Stomach (tissue), 9 donors: Measurements from ENCODE around the gene SCAI. TPM values are rescaled to one million over a fixed set of nuclear protein-coding genes. Genes with fewer than 3 reads are reported as not detected.
"Not testable (repeated sequence)": the region's sequence is repeated elsewhere in the genome, so short reads cannot be mapped to it uniquely, and the experiment has no call there.

Source experiments
- DNase-seq, 2 donors: peaks; one replicate each; pipeline versions ENCODE4 v3.0.0 to v3.0.0-alpha.2; 2013 to 2019
- H3K27ac ChIP-seq, 5 donors: fragments of 200-600 bp in 4 of 5; sonication (generic) in 4 of 5; one replicate each; pipeline ENCODE4 v1.5.1; 2013 to 2019; ENCODE audit warnings: mild to moderate bottlenecking in 1 of 5, moderate library complexity in 1 of 5
- H3K27me3 ChIP-seq, 3 donors: fragments of 200-600 bp; sonication (generic); one replicate each; pipeline ENCODE4 v1.5.1; 2017 to 2019; ENCODE audit warnings: mixed run types in 1 of 3
- H3K36me3 ChIP-seq, 4 donors: fragments of 200-600 bp; sonication (generic); 1 replicate in 3 of 4; 2 replicates in 1 of 4; pipeline ENCODE4 v1.5.1; 2016 to 2019
- H3K4me1 ChIP-seq, 4 donors: fragments of 200-600 bp; sonication (generic); one replicate each; pipeline ENCODE4 v1.5.1; 2016 to 2019
- H3K4me3 ChIP-seq, 4 donors: fragments of 200-600 bp; sonication (generic) in 3 of 4; one replicate each; pipeline ENCODE4 v1.5.1; 2016 to 2019; ENCODE audit warnings: mild to moderate bottlenecking in 1 of 4
- H3K9me3 ChIP-seq, 4 donors: fragments of 200-600 bp; sonication (generic); one replicate each; pipeline ENCODE4 v1.5.1; 2016 to 2019
- CTCF ChIP-seq, 7 experiments: fragments of 450-650 bp in 4 of 7; fragments of 200-600 bp in 3 of 7; sonication (generic) in 3 of 7; IDR thresholded peaks; one replicate each; pipeline ENCODE4 v1.5.1; 2016 to 2019; ENCODE audit warnings: antibody characterized with exemption in 7 of 7, control low read depth in 2 of 7, mild to moderate bottlenecking in 1 of 7
- EP300 ChIP-seq: sonication (generic); formaldehyde crosslinking; IDR thresholded peaks from one replicate; pipeline ENCODE4 v1.6.1; 2017; ENCODE audit warnings: antibody characterized with exemption
- POLR2A ChIP-seq, 4 donors: fragments of 450-650 bp; IDR thresholded peaks; one replicate each; pipeline ENCODE4 v1.6.1; 2016; ENCODE audit warnings: antibody characterized with exemption in 4 of 4, control low read depth in 2 of 4, mild to moderate bottlenecking in 1 of 4, moderate library complexity in 1 of 4
- POLR2AphosphoS5 ChIP-seq, 3 donors: sonication (generic); formaldehyde crosslinking; IDR thresholded peaks; one replicate each; pipeline ENCODE4 v1.6.1; 2016; ENCODE audit warnings: antibody characterized with exemption in 3 of 3
- WGBS, 5 donors: extraction: QIAGEN DNeasy Blood & Tissue Kit in 3 of 5; methylation state at CpG; one replicate each; pipeline versions ENCODE4 v1.1.5 to v1.1.7; 2013 to 2018; 5-methylcytosine and 5-hydroxymethylcytosine counted together
- intact Hi-C: fragments of 100-400 bp; cut with DNase I; formaldehyde crosslinking; loops from one replicate; pipeline ENCODE4 v1.15.1; 2023; ENCODE audit warnings: low total_unique reads
- polyA plus RNA-seq, 3 donors: library from polyadenylated mRNA; stranded (reverse); fragments of 200-250 nt; gene quantifications; one replicate each; pipeline ENCODE4 v1.2.3, GENCODE V29; 2013
- total RNA-seq, 5 donors: library from RNA; depleted of rRNA; stranded (reverse); fragments of >200 nt; gene quantifications; one replicate each; pipeline versions ENCODE4 v1.1.0 to v1.2.3, GENCODE V29; 2014 to 2016
- donor health status: healthy with polysubstance abuse.
- donor health status: Bipolar disorder and iron deficiency.
- donor health status: healthy.

SCAI gene
- total and polyA plus RNA-seq, 8 donors: 0.46 to 21.0 (median 3.1) TPM

- TF ChIP-seq POLR2AphosphoS5 (IDR thresholded peaks at IDR 0.05) (no peak), POLR2A (IDR thresholded peaks at IDR 0.05) (no peak), CTCF (IDR thresholded peaks at IDR 0.05) (no peak), EP300 (no peak)
- intact Hi-C loops: no loop called here
- DNase-seq: no peak
- no peaks in the 10 kb centered on the region for H3K4me1 ChIP-seq
- H3K27ac ChIP-seq: no peak overlapping the region
- H3K36me3 ChIP-seq: peaks cover 13 to 99% (median 98%) of the 10 kb centered on the region in 4 donors
- no peaks in the 10 kb centered on the region for H3K9me3 ChIP-seq
- no peaks in the 10 kb centered on the region for H3K27me3 ChIP-seq
- WGBS, 5 donors: 84 to 93% (median 91%) methylated on average over 3 of the region's 3 CpGs
- H3K4me3 ChIP-seq: no peak overlapping the region
Observed at GRCh38 chr9:124928116-124928515, 215.2 kb downstream of the SCAI start.

GRCh38 chr9:124920394-124920793 lies 222.9 kb downstream of the SCAI start:
- intact Hi-C loops, H3K9me3 ChIP-seq, H3K4me3 ChIP-seq, H3K27ac ChIP-seq, H3K4me1 ChIP-seq, H3K27me3 ChIP-seq: not testable (repeated sequence)
- 72 to 83% (median 77%) methylated on average over 6 of the region's 6 CpGs for WGBS, 5 donors
- H3K36me3 ChIP-seq: peaks cover 18 to 87% (median 85%) of the 10 kb centered on the region in 4 donors
- DNase-seq: peak in 1 of 2 donors; percentile 16

- no peak for TF ChIP-seq POLR2AphosphoS5 (IDR thresholded peaks at IDR 0.05)
- TF ChIP-seq EP300: no peak
- TF ChIP-seq CTCF (IDR thresholded peaks at IDR 0.05): no peak
- TF ChIP-seq POLR2A (IDR thresholded peaks at IDR 0.05): no peak
- WGBS, 5 donors: 75 to 98% (median 97%) methylated on average over 5 of the region's 5 CpGs
- Histone ChIP-seq H3K9me3 (no peaks in the 10 kb centered on the region), H3K36me3 (peaks cover 30 to 88% (median 86%) of the 10 kb centered on the region in 4 donors), H3K4me3 (no peak overlapping the region), H3K27me3 (no peaks in the 10 kb centered on the region), H3K4me1 (no peaks in the 10 kb centered on the region), H3K27ac (no peak overlapping the region)
- intact Hi-C loops: no loop called here
- DNase-seq: no peak
Observed at GRCh38 chr9:124914753-124915405, 228.4 kb downstream of the SCAI start.

- no peak overlapping the region for H3K27ac ChIP-seq
- DNase-seq: no peak
- H3K27me3 ChIP-seq: no peaks in the 10 kb centered on the region
- H3K4me1 ChIP-seq: no peaks in the 10 kb centered on the region
- WGBS, 5 donors: 92 to 99% (median 93%) methylated on average over 2 of the region's 2 CpGs
- intact Hi-C loops: no loop called here
- TF ChIP-seq CTCF (IDR thresholded peaks at IDR 0.05) (no peak), POLR2AphosphoS5 (IDR thresholded peaks at IDR 0.05) (no peak), EP300 (no peak)
- H3K4me3 ChIP-seq: no peak overlapping the region
- H3K9me3 ChIP-seq: no peaks in the 10 kb centered on the region
- H3K36me3 ChIP-seq: peaks cover 24 to 88% (median 85%) of the 10 kb centered on the region in 4 donors
Observed at GRCh38 chr9:124913378-124913777, 229.9 kb downstream of the SCAI start.

GRCh38 chr9:124911766-124912165 lies 231.6 kb downstream of the SCAI start:
- Histone ChIP-seq H3K36me3 (peaks cover 24 to 93% (median 84%) of the 10 kb centered on the region in 4 donors), H3K4me1 (peaks cover 0 to 10% (median 3%) of the 10 kb centered on the region in 4 donors), H3K27ac (no peak overlapping the region), H3K4me3 (no peak overlapping the region), H3K27me3 (no peaks in the 10 kb centered on the region), H3K9me3 (no peaks in the 10 kb centered on the region)
- WGBS, 5 donors: 89 to 97% (median 95%) methylated on average over 1 of the region's 1 CpG
- intact Hi-C loops: no loop called here
- DNase-seq: no peak
- TF ChIP-seq POLR2A (IDR thresholded peaks at IDR 0.05) (no peak), EP300 (no peak), CTCF (IDR thresholded peaks at IDR 0.05) (no peak), POLR2AphosphoS5 (IDR thresholded peaks at IDR 0.05) (no peak)
